Heart left ventricle (tissue), 16 donors: Measurements from ENCODE around the gene DPH5. TPM values are rescaled to one million over a fixed set of nuclear protein-coding genes. Genes with fewer than 3 reads are reported as not detected.

Source experiments
- ATAC-seq, 4 donors: fragments of 200-7000 bp; cut with Tn5 transposase; one replicate each; pipeline ENCODE4 v1.9.1; 2020 to 2022; ENCODE audit warnings: moderate library complexity in 4 of 4, mild to moderate bottlenecking in 3 of 4, moderate number of reproducible peaks in 1 of 4
- DNase-seq, 5 donors: peaks; one replicate each; pipeline ENCODE4 v3.0.0-alpha.2; 2020
- H3K27ac ChIP-seq, 12 donors: fragments of 200-600 bp; sonication (generic) in 4 of 12; one replicate each; pipeline versions ENCODE4 v1.5.0 to v1.8.0; 2016 to 2022; ENCODE audit warnings: mild to moderate bottlenecking in 2 of 12
- H3K27me3 ChIP-seq, 9 donors: fragments of 200-600 bp; sonication (generic) in 2 of 9; one replicate each; pipeline versions ENCODE4 v1.5.1 to v1.8.0; 2016 to 2022; ENCODE audit warnings: mild to moderate bottlenecking in 3 of 9
- H3K36me3 ChIP-seq, 9 donors: fragments of 200-600 bp; sonication (generic) in 2 of 9; one replicate each; pipeline versions ENCODE4 v1.5.0 to v1.8.0; 2018 to 2022; ENCODE audit warnings: mild to moderate bottlenecking in 2 of 9
- H3K4me1 ChIP-seq, 12 donors: fragments of 200-600 bp; sonication (generic) in 4 of 12; one replicate each; pipeline versions ENCODE4 v1.5.0 to v1.8.0; 2016 to 2022; ENCODE audit warnings: mild to moderate bottlenecking in 3 of 12
- H3K4me3 ChIP-seq, 12 donors: fragments of 200-600 bp; sonication (generic) in 4 of 12; one replicate each; pipeline versions ENCODE4 v1.5.0 to v1.8.0; 2017 to 2022; ENCODE audit warnings: mild to moderate bottlenecking in 9 of 12, moderate library complexity in 4 of 12
- H3K9me3 ChIP-seq, 12 donors: fragments of 200-600 bp; sonication (generic) in 4 of 12; one replicate each; pipeline versions ENCODE4 v1.5.0 to v1.8.0; 2016 to 2022; ENCODE audit warnings: mild to moderate bottlenecking in 1 of 12
- CTCF ChIP-seq, 12 donors: fragments of 200-600 bp; sonication (generic) in 4 of 12; IDR thresholded peaks; one replicate each; pipeline versions ENCODE4 v1.5.0 to v1.8.0; 2018 to 2022; ENCODE audit warnings: antibody characterized with exemption in 12 of 12, mild to moderate bottlenecking in 5 of 12
- POLR2A ChIP-seq, 2 donors: fragments of 450-650 bp; IDR thresholded peaks; one replicate each; pipeline ENCODE4 v1.6.1; 2017; ENCODE audit warnings: antibody characterized with exemption in 2 of 2, mild to moderate bottlenecking in 2 of 2, moderate library complexity in 2 of 2
- WGBS, 4 donors: extraction: QIAGEN DNeasy Blood & Tissue Kit in 2 of 4; methylation state at CpG; one replicate each; pipeline versions ENCODE4 v1.1.5 to v1.1.7; 2013 to 2018; 5-methylcytosine and 5-hydroxymethylcytosine counted together
- intact Hi-C, 10 donors: fragments of 100-400 bp; cut with DNase I; formaldehyde crosslinking; loops; one replicate each; pipeline versions ENCODE4 v1.11.1 to v1.14.2; 2022
- polyA plus RNA-seq, 2 donors: library from polyadenylated mRNA; stranded (reverse); fragments of 200-250 nt; gene quantifications; one replicate each; pipeline ENCODE4 v1.2.3, GENCODE V29; 2013
- total RNA-seq, 9 donors: library from RNA; depleted of rRNA in 2 of 9; stranded (reverse); fragments of >200 nt in 2 of 9; fragmentation: NEBNext Ultra II Directional in 3 of 9; extraction: Animal tissue kit (Norgen Biotek cat#: 25700) in 3 of 9; gene quantifications; one replicate each; pipeline versions ENCODE4 v1.1.0 to v1.2.4, GENCODE V29; 2016 to 2023
- donor health status: ischemic (EF 13 %, LVEDD 7.1; RV severe dilation, severe dysfunction).
- donor health status: healthy with polysubstance abuse.
- donor health status: DM: no; HTN: yes; CAD: no.
- donor health status: DM: no; HTN: no; CAD: no.
- donor health status: ischemic (EF 25% LVEDD 6.9; RV normal size, moderate dysfunction).
- donor health status: ischemic (EF 25% LVEDD 5.7; RV mildly dilated, moderate dysfunction).
- donor health status: healthy.
- donor health status: DM: yes; HTN: yes; CAD: no.
- donor health status: ischemic (EF 35%, LVEDD 5.7; RV mildly dilated, moderate dysfunction).
- donor health status: nonischemic (EF 11% LVEDD 7.7; RV severe dilation, severe dysfunction).
- donor health status: DM: yes; HTN: yes; CAD: no.
- donor health status: PGD.
- donor health status: ischemic (EF 29% LVEDD 5.4; RV normal size, mild dysfunction).
- donor health status: nonischemic (EF 23%, LVEDD 6.1; RV moderate dilation, normal function).

DPH5 gene
- total and polyA plus RNA-seq, 11 donors: 14.8 to 38.1 (median 28.3) TPM

DNA sequence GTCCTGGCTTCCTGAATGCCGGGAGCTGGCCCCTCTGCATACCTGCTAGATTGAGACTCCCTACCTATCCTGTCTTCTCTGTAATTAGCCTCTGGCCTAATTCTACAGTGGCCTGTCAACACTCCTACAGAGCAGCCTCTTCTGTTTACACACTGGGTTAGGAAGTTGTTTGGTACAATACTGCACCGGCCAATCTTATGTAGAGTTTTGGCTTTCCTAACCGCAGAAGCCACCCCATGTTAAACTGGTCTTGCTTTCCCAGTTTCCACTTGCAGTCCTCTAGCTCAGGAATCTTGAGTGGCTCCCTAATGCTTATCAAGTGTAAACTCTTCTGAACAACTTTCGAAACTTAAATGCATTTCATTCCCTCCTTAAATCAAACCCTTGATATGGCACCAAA is 42.8 kb downstream of the DPH5 start:
- Histone ChIP-seq H3K9me3 (no peaks in the 10 kb centered on the region), H3K4me3 (no peak overlapping the region), H3K27me3 (no peaks in the 10 kb centered on the region), H3K4me1 (peaks cover 0 to 4% (median 0%) of the 10 kb centered on the region in 12 donors), H3K27ac (no peak overlapping the region), H3K36me3 (peaks cover 0 to 20% (median 6%) of the 10 kb centered on the region in 9 donors)
- intact Hi-C loops: no loop called here
- WGBS, 4 donors: 60 to 74% (median 65%) methylated on average over 4 of the region's 4 CpGs
- no peak for TF ChIP-seq POLR2A (IDR thresholded peaks at IDR 0.05)
- no peak for TF ChIP-seq CTCF (IDR thresholded peaks at IDR 0.05)
- ATAC-seq (peak in 3 of 4 donors; percentile 47 to 64 (median 50)), DNase-seq (no peak)

DNA sequence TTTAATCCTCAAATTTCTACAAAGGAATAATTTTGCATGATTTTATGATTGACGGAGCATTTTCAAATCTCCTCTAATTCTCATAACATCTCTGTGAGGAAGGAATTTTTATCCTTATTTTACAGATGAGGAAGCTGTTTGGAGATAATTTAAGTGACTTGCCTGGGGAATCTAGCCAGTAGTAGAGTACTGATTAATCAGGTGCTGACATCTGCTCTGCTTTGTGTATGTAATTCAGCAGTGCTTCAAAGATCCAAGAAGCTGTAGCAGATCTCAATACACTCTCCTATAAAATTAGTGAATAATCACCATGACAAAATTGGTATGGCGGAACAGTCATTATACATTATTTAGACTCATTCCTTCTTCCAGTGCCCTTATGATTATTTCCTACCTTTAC is 46.0 kb downstream of the DPH5 start:
- Histone ChIP-seq H3K36me3 (peaks cover 0 to 48% (median 24%) of the 10 kb centered on the region in 9 donors), H3K4me1 (peaks cover 0 to 4% (median 0%) of the 10 kb centered on the region in 12 donors), H3K27ac (no peak overlapping the region), H3K9me3 (no peaks in the 10 kb centered on the region), H3K27me3 (no peaks in the 10 kb centered on the region), H3K4me3 (no peak overlapping the region)
- TF ChIP-seq CTCF (IDR thresholded peaks at IDR 0.05) (no peak), POLR2A (IDR thresholded peaks at IDR 0.05) (no peak)
- DNase-seq (no peak), ATAC-seq (no peak)
- intact Hi-C loops: no loop called here
- 93 to 98% (median 97%) methylated on average over 2 of the region's 2 CpGs for WGBS, 4 donors

GRCh38 chr1:100976936-100977335 is 48.6 kb downstream of the DPH5 start:
- 79 to 96% (median 91%) methylated on average over 1 of the region's 1 CpG for WGBS, 4 donors
- TF ChIP-seq POLR2A (IDR thresholded peaks at IDR 0.05): no peak
- no peak for TF ChIP-seq CTCF (IDR thresholded peaks at IDR 0.05)

DNA sequence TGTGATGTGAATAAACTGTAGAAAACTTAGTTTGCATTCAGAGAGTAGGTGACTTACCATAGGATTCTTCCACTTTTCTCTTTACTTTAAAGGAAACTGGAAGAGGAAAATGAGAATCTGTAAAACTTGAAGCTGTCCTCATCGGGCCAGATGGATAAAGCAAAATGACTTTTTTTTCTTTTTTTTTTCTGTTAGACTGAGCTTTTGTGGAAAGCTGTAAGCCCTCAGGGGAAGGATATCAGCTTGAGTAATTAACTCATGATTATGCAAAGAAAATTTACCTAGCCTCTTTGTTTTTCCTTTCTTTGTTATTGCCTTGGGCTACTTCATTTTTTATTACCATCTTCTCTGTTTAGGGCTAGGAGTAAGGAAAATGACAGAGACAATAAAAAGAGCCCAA is 53.4 kb downstream of the DPH5 start:
- intact Hi-C loops: no loop called here
- Histone ChIP-seq H3K4me1 (peaks cover 0 to 7% (median 0%) of the 10 kb centered on the region in 12 donors), H3K4me3 (no peak overlapping the region), H3K27ac (no peak overlapping the region), H3K9me3 (no peaks in the 10 kb centered on the region), H3K36me3 (peaks cover 0 to 45% (median 27%) of the 10 kb centered on the region in 9 donors), H3K27me3 (no peaks in the 10 kb centered on the region)
- ATAC-seq (no peak), DNase-seq (no peak)
- no peak for TF ChIP-seq POLR2A (IDR thresholded peaks at IDR 0.05)
- TF ChIP-seq CTCF (IDR thresholded peaks at IDR 0.05): no peak
- 42 to 63% (median 51%) methylated on average over 1 of the region's 1 CpG for WGBS, 4 donors

More at GRCh38 chr1:100976936-100977335, 48.6 kb downstream of the DPH5 start:
- no peak for ATAC-seq
- Histone ChIP-seq H3K4me3 (no peak overlapping the region), H3K27me3 (no peaks in the 10 kb centered on the region), H3K27ac (no peak overlapping the region), H3K4me1 (no peaks in the 10 kb centered on the region), H3K36me3 (peaks cover 0 to 50% (median 24%) of the 10 kb centered on the region in 9 donors), H3K9me3 (no peaks in the 10 kb centered on the region)
- intact Hi-C loops: no loop called here
- no peak for DNase-seq
